Nephron progenitor cell (in vitro differentiated cells): Measurements from ENCODE around the gene IL13.

ENCODE experiments used
- DNase-seq: peaks from one replicate; pipeline ENCODE4 v3.0.0; 2021
- H3K27ac Mint-ChIP-seq: 2 replicates; pipeline ENCODE4 v1.8.0; 2021; ENCODE audit warnings: mild to moderate bottlenecking, moderate library complexity, mixed read lengths
- H3K27me3 Mint-ChIP-seq: 2 replicates; pipeline ENCODE4 v1.8.0; 2021; ENCODE audit warnings: mild to moderate bottlenecking, low read depth, mixed read lengths; ENCODE audit not compliant: poor library complexity
- H3K36me3 Mint-ChIP-seq: 2 replicates; pipeline ENCODE4 v1.8.0; 2021; ENCODE audit warnings: low read depth, mixed read lengths
- H3K4me1 Mint-ChIP-seq: 2 replicates; pipeline ENCODE4 v1.8.0; 2021; ENCODE audit warnings: mixed read lengths
- H3K4me3 Mint-ChIP-seq: 2 replicates; pipeline ENCODE4 v1.8.0; 2021; ENCODE audit warnings: mild to moderate bottlenecking, moderate library complexity, mixed read lengths
- H3K9me3 Mint-ChIP-seq: 2 replicates; pipeline ENCODE4 v1.8.0; 2021; ENCODE audit warnings: mild to moderate bottlenecking, moderate library complexity, mixed read lengths
- CTCF ChIP-seq: fragments of 200-600 bp; sonication (generic); IDR thresholded peaks from 2 replicates; pipeline ENCODE4 v1.5.0; 2021; ENCODE audit warnings: antibody characterized with exemption

IL13 gene

GRCh38 chr5:132663771-132664695 lies 6.1 kb downstream of the IL13 start:
- H3K27me3 Mint-ChIP-seq = peaks cover 22% of the 10 kb centered on the region
- no peaks in the 10 kb centered on the region for H3K36me3 Mint-ChIP-seq
- DNase-seq = no peak
- H3K4me1 Mint-ChIP-seq = peaks cover 47% of the 10 kb centered on the region
- H3K9me3 Mint-ChIP-seq = no peaks in the 10 kb centered on the region
- no peak overlapping the region for H3K27ac Mint-ChIP-seq
- TF ChIP-seq CTCF = no peak
- no peak overlapping the region for H3K4me3 Mint-ChIP-seq

- H3K27me3 Mint-ChIP-seq = peaks cover 21% of the 10 kb centered on the region
- H3K4me1 Mint-ChIP-seq = peaks cover 47% of the 10 kb centered on the region
- H3K36me3 Mint-ChIP-seq = no peaks in the 10 kb centered on the region
- H3K4me3 Mint-ChIP-seq = no peak overlapping the region
- H3K9me3 Mint-ChIP-seq = no peaks in the 10 kb centered on the region
- H3K27ac Mint-ChIP-seq = no peak overlapping the region
- DNase-seq = no peak
- no peak for TF ChIP-seq CTCF
Observed at GRCh38 chr5:132664696-132665209, 6.8 kb downstream of the IL13 start.

GRCh38 chr5:132665574-132666080 lies 7.7 kb downstream of the IL13 start:
- Mint-ChIP-seq H3K4me1 (peaks cover 40% of the 10 kb centered on the region), H3K27me3 (peaks cover 21% of the 10 kb centered on the region), H3K9me3 (no peaks in the 10 kb centered on the region), H3K36me3 (no peaks in the 10 kb centered on the region), H3K27ac (no peak overlapping the region), H3K4me3 (no peak overlapping the region)
- no peak for TF ChIP-seq CTCF
- DNase-seq = no peak

GRCh38 chr5:132666310-132667123 lies 8.5 kb downstream of the IL13 start:
- Mint-ChIP-seq H3K4me3 (no peak overlapping the region), H3K9me3 (no peaks in the 10 kb centered on the region), H3K27ac (no peak overlapping the region), H3K36me3 (no peaks in the 10 kb centered on the region), H3K4me1 (peaks cover 31% of the 10 kb centered on the region), H3K27me3 (peaks cover 17% of the 10 kb centered on the region)
- DNase-seq = no peak
- no peak for TF ChIP-seq CTCF

DNA sequence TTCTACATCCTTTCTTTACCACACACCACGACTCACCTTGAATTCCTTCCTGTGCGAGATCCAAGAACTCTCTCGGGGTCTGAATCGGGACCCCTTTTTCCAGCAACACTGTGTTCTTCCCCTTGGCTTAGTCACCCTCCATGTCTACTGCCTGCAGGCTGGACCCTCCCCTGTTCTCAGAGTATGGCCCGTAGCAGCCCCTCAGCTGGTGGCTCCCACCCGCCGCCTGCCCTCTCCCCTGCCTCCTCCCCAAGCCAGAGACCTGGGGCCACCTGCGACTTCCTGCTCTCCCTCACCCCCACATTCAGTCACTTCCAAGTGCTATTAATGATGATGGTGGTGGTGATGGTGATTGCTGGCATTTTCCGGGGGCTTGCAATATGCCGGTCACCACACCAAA lies 9.3 kb downstream of the IL13 start:
- Mint-ChIP-seq H3K36me3 (no peaks in the 10 kb centered on the region), H3K27me3 (peaks cover 17% of the 10 kb centered on the region), H3K27ac (no peak overlapping the region), H3K9me3 (no peaks in the 10 kb centered on the region), H3K4me1 (peaks cover 23% of the 10 kb centered on the region), H3K4me3 (no peak overlapping the region)
- TF ChIP-seq CTCF = no peak
- no peak for DNase-seq
